SU-DHL-6 (cell line): ENCODE results near the gene FAM110D.

Experiments used
- EZH2phosphoT487 ChIP-seq: fragments of 200-600 bp; sonication (generic), shearing (Covaris generic); conservative IDR thresholded peaks from 2 replicates; pipeline ENCODE4 v1.6.1; 2018; ENCODE audit warnings: mild to moderate bottlenecking, antibody characterized with exemption, low read length, moderate library complexity, mixed read lengths
- TF ChIP-seq, protein P1 (sequence below): fragments of 200-600 bp; sonication (generic); IDR thresholded peaks from one replicate; pipeline ENCODE4 v1.5.1; 2017; ENCODE audit warnings: antibody characterized with exemption, mild to moderate bottlenecking, low read length, moderate library complexity; ENCODE audit not compliant: insufficient read depth, poor library complexity, severe bottlenecking

DNA sequence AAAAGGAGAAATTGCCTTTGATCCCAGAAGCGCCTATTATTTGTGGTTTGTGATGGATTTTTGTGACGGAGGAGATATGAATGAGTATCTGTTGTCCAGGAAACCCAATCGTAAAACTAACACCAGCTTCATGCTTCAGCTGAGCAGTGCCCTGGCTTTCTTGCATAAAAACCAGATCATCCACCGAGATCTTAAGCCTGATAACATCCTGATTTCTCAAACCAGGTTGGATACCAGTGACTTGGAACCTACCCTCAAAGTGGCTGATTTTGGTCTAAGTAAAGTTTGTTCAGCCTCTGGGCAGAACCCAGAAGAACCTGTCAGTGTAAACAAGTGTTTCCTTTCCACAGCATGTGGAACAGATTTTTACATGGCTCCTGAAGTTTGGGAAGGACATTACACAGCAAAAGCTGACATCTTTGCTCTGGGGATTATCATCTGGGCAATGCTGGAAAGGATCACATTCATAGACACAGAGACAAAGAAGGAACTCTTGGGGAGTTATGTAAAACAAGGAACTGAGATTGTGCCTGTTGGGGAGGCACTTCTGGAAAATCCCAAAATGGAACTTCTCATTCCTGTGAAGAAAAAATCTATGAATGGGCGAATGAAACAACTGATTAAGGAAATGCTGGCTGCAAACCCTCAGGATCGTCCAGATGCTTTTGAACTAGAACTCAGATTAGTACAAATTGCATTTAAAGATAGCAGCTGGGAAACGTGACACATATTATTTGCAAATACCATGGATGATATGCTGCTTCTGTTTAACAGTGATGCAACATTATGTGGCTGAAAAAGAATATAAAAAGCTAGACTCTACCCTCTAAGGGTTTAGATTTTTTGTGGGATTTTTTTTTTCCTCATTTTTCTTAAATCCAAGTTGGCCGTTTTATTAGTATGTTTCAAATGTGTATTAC, 36.8 kb upstream of the FAM110D start:
- TF ChIP-seq, protein P1, sequence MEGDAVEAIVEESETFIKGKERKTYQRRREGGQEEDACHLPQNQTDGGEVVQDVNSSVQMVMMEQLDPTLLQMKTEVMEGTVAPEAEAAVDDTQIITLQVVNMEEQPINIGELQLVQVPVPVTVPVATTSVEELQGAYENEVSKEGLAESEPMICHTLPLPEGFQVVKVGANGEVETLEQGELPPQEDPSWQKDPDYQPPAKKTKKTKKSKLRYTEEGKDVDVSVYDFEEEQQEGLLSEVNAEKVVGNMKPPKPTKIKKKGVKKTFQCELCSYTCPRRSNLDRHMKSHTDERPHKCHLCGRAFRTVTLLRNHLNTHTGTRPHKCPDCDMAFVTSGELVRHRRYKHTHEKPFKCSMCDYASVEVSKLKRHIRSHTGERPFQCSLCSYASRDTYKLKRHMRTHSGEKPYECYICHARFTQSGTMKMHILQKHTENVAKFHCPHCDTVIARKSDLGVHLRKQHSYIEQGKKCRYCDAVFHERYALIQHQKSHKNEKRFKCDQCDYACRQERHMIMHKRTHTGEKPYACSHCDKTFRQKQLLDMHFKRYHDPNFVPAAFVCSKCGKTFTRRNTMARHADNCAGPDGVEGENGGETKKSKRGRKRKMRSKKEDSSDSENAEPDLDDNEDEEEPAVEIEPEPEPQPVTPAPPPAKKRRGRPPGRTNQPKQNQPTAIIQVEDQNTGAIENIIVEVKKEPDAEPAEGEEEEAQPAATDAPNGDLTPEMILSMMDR, result no peak
- TF ChIP-seq EZH2phosphoT487, result no peak
